Amniotic stem cell (primary cell): ENCODE results near the gene FAM184A.

ENCODE experiments used
- DNase-seq: peaks from one replicate; lab custom pipeline; 2025; lab: John Stamatoyannopoulos, UW

Gene FAM184A

DNA sequence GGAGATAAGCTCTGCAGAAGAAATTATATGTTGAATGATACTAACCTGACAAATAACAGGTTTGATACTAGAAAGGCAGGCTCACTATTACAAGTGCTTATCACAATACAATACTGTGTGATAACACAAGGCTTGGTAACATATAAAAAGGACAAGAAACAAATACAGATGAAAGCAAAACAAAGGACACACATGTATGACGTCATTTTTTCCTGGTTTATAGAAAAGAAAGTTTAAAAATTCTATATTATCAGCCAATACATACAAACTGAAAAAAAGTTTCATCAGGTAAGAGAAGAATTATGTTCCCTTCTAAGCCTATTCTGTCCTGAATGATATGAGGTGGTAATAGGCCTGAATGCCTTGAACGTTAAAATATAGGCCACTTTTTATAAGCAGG is 111.2 kb downstream of the FAM184A start:
- no peak for DNase-seq

DNA sequence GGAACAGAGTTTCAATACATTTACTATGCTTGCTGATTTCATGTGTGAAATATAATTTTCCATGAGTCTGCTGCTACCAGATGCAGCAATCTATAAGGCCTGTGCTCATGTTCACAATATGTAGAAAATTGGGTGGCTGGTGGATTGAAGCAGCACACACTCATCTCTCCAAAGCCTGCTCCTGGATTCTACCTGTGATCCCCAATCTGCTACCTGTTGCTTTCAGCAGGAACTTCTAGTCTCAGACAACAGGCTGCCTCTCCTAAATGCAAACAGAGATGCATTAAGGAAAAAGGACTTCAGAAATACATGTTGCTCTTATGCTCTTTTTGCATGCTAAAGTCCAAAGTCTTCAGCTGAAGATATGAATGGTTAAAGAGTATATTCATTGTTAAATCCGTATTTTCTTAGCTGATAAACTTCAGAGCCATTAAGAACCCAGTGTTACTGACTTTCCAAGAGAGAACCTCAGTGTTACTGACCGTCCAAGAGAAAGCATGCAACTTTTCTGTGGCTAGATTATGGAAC is 112.6 kb downstream of the FAM184A start:
- DNase-seq = no peak

DNA sequence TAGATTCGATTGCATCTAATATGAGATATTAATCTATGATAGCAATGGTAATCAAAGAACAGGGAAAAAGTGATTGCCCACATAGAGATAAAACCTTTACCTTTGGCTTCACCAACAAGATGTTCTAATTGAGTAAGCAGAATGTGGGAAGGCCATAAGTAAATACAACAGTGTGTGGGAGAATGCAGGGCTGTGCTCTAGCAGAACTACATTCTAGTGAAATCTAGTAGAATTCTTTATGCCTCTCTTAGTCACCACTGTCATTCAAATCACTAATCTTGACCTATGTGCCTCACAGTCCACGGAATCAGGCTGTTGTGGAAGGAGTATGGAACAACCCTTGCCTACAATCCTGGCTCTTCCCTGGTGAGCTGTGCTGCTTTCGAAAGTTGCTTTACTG is 113.1 kb downstream of the FAM184A start:
- DNase-seq = no peak

- no peak for DNase-seq
Observed at GRCh38 chr6:118963003-118963402, 115.5 kb downstream of the FAM184A start.

- no peak for DNase-seq
Observed at GRCh38 chr6:118959903-118960302, 118.6 kb downstream of the FAM184A start.

GRCh38 chr6:118953391-118953790 is 125.1 kb downstream of the FAM184A start:
- DNase-seq = no peak

DNA sequence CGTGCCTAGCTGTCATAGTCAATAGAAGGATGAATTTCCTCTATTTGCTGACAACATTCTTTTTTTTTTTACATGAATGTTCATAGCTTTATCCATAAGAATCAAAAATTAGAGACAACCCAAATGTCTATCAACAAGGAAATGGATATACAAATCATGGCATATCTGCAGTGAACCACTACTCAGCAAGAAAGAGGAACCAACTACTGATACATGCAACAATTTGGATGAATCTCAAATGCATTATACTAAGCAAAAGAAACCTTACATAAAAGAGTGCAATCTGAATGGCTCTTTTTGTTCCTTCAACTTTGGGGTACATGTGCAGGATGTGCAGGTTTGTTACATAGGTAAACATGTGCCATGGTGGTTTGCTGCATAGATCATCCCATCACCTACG is 125.8 kb downstream of the FAM184A start:
- DNase-seq = no peak

DNA sequence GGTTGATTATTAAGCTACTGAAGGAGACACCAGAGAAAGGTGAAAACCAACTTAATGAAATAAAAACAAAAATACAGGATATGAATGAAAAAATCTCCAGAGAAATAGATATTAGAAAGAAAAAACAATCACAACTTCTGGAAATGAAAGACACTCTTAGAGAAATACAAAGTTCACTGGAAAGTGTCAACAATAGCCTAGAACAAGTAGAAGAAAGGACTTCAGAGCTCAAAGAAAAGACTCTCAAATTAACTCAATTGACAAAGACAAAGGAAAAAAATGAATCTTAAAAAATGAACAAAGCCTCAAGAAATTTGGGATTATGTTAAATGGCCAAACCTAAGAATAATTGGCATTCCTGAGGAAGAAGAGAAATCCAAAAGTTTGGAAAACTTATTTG is 133.2 kb downstream of the FAM184A start:
- DNase-seq = no peak

- DNase-seq = no peak
Observed at GRCh38 chr6:118940770-118941169, 137.7 kb downstream of the FAM184A start.

- no peak for DNase-seq
Observed at GRCh38 chr6:118939683-118940082, 138.8 kb downstream of the FAM184A start.

DNA sequence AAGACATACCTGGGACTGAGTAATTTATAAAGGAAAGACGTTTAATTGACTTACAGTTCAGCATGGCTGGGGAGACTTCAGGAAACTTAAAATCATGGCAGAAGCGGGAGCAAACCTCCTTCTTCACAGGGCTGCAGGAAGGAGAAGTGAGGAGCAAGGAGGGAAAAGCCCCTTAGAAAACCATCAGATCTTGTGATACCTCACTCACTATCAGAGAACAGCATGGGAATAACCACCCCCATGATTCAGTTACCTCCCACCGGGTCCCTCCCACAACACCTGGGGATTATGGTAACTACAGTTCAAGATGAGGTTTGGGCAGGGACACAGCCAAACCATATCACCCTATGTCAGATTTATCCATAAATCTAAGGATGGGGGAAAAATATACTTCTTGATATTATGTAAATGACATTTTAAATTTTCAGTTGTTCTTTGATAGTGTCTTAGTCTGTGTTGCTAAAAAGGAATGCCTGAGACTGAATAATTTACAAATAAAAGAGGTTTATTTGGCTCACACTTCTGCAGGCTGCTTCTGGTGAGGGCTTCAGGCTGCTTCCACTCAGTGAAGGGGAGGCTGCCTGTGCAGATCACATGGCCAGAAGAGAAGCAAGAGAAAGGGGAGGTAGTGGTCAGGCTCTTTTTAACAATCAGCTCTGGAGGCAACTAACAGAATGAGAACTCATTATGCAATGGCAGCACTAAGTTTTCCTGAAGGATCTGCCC is 142.3 kb downstream of the FAM184A start:
- DNase-seq = no peak

DNA sequence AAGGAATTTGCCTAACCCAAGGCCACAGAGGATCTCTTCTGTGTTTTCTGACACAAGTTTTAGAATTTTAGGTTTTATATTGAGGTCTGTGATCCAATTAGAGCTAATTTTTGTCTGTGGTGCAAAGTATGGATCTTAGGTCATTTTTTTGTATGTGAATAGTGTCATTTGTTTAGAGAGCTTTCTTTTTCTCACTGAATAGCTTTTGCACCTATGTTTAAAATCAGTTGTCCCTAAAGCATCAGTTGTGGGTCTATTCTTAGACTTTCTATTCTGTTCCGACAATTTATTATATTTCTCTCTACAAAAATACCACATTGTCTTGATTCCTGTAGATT is 143.2 kb downstream of the FAM184A start:
- no peak for DNase-seq

GRCh38 chr6:118934461-118935330 is 143.8 kb downstream of the FAM184A start, which contains the start of gene MCM9:
TSS of gene MCM9 (minus strand) at chr6:118935159. CDS start at chr6:118931723, 3,436 bp downstream.
- DNase-seq = peak; percentile 74

GRCh38 chr6:118933855-118934460 is 144.5 kb downstream of the FAM184A start:
- DNase-seq = no peak

DNA sequence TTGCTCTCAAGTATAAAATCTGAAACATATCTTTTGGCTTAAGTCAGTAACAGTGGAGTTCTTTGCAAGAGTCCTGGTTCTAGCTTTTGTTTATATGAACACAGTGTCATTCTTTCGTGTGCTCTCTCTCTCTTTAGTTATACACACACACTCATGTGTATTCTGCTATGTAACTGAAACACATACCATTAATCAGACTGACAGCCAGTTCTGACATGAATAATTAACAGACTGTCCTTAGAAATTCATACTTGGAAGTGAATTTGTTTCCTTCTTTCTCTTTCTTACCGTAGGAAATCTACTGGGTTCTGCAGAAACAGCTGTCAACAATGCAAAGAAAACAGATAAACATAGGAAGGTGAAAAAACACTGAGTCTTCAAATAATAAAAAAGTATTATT is 146.0 kb downstream of the FAM184A start:
- no peak for DNase-seq

GRCh38 chr6:118931436-118931835 is 147.0 kb downstream of the FAM184A start:
- no peak for DNase-seq

DNA sequence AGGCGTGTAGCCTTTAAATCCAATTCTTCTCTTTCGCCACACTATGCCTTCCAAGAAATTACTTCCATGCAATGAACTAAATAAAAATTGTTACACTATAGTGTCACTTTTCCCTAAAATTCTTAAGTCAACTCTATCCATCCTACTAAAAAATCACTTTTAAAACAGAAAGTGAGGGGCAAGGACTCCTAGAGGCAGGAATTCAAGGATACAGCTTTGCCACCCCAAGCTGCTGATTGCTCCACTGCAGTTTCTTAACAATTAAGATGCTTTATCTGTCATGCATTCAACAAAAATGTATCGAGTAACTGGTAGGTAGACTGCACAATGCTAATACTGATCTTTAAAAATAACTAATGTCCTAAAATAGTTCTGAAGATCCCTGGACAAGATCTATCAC is 147.8 kb downstream of the FAM184A start:
- no peak for DNase-seq

GRCh38 chr6:118923035-118923434 is 155.4 kb downstream of the FAM184A start:
- DNase-seq = no peak

DNA sequence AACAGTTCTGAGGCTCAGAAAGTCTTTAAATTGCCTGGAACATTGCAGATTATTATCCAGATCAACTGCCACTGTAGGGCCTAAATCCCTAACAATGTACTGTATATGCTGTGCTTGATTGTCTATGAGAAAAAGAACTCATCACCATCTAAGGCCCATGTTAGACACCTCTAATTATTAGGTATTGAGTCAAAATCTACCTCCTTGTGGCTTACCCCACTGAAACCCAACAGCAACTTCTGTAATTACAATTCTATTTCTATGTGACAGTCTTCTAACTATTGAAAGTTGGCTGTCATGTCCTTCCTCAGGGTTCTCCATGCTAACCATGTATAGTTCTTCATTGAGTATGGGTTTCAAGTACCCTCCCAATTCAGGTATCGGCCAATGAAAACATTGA is 157.4 kb downstream of the FAM184A start:
- DNase-seq = no peak

DNA sequence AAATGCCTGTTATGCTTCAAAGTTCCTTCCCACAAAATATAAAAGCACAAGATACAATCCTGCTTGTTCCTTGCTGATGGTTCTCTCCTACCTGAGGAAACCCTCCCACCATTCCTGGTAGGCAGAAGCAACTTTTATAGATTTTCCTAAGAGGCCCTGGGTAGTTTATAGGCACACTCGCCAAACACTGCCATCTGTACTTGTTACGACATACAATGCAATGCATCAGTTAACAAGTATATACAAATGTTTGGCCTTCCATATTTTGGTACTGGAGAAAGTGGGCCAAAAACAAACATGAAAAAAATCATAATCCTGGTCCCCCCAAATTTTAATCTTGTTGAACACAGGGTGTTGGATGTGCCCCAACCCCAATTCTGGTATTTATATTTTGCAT is 160.1 kb downstream of the FAM184A start:
- DNase-seq = no peak

GRCh38 chr6:118917546-118918328 is 160.7 kb downstream of the FAM184A start:
- DNase-seq = no peak

- no peak for DNase-seq
Observed at GRCh38 chr6:118914598-118914997, 163.9 kb downstream of the FAM184A start.
